ENCODE results near the gene ALMS1.
A peak's percentile ranks its signal among the peaks of the same experiment; 100 is the strongest.

Gene ALMS1

GRCh38 chr2:73414696-73415095 lies 29.1 kb downstream of the ALMS1 start:
- H2AFZ ChIP-seq (ENCODE audit: insufficient read depth, low read length, poor library complexity), result no peak overlapping the region
- H3K9ac ChIP-seq (ENCODE audit: low read length), result no peak overlapping the region
- no peak overlapping the region for H2BK120ac ChIP-seq (ENCODE audit: insufficient read depth, low read length, poor library complexity)
- peak in 1 of 2 donors; percentile 6 for DNase-seq
- H3K9me3 ChIP-seq (ENCODE audit: insufficient read depth, low read depth, low read length), result no peaks in the 10 kb centered on the region
- no peak overlapping the region for H4K8ac ChIP-seq (ENCODE audit: low read depth, low read length)
- H3K79me1 ChIP-seq (ENCODE audit: low read length), result no peaks in the 10 kb centered on the region
- H3K23ac ChIP-seq (ENCODE audit: low read length), result no peak overlapping the region
- H2BK5ac ChIP-seq (ENCODE audit: low read depth, low read length, poor library complexity), result no peak overlapping the region
- H3K4me2 ChIP-seq (ENCODE audit: low read length), result no peak overlapping the region
- no peaks in the 10 kb centered on the region for H3K27me3 ChIP-seq (ENCODE audit: insufficient read depth, low read length)
- no peak overlapping the region for H4K91ac ChIP-seq (ENCODE audit: low read depth, low read length)
- no peak overlapping the region for H2BK12ac ChIP-seq (ENCODE audit: low read length)
- no peak overlapping the region for H4K12ac ChIP-seq (ENCODE audit: low read depth, low read length)
- no peaks in the 10 kb centered on the region for H3K4me1 ChIP-seq (ENCODE audit: control insufficient read depth in 1 of 2, insufficient read depth in 2 of 2, low read length in 2 of 2)
- H3K14ac ChIP-seq (ENCODE audit: low read length), result no peak overlapping the region
- no peak overlapping the region for H2AK5ac ChIP-seq (ENCODE audit: low read length)
- H3K27ac ChIP-seq (ENCODE audit: low read depth, low read length), result no peak overlapping the region
- H3K36me3 ChIP-seq (ENCODE audit: control insufficient read depth in 1 of 2, insufficient read depth in 2 of 2, low read length in 2 of 2), result no peaks in the 10 kb centered on the region
- no peaks in the 10 kb centered on the region for H3K79me2 ChIP-seq (ENCODE audit: control insufficient read depth, insufficient read depth, low read length, poor library complexity)
- no CpG with 5 or more reads among the region's 3 CpGs for WGBS (ENCODE audit: extremely low coverage, insufficient coverage, insufficient read length)
- no peak overlapping the region for H3K4me3 ChIP-seq (ENCODE audit: low read depth, low read length)
- no peak overlapping the region for H3K18ac ChIP-seq (ENCODE audit: low read length)
- no peak overlapping the region for H3K4ac ChIP-seq (ENCODE audit: low read depth, low read length)

GRCh38 chr2:73415906-73416305 lies 30.3 kb downstream of the ALMS1 start:
- H2AFZ ChIP-seq (ENCODE audit: insufficient read depth, low read length, poor library complexity), result no peak overlapping the region
- H3K18ac ChIP-seq (ENCODE audit: low read length), result no peak overlapping the region
- no peak overlapping the region for H2AK5ac ChIP-seq (ENCODE audit: low read length)

DNA sequence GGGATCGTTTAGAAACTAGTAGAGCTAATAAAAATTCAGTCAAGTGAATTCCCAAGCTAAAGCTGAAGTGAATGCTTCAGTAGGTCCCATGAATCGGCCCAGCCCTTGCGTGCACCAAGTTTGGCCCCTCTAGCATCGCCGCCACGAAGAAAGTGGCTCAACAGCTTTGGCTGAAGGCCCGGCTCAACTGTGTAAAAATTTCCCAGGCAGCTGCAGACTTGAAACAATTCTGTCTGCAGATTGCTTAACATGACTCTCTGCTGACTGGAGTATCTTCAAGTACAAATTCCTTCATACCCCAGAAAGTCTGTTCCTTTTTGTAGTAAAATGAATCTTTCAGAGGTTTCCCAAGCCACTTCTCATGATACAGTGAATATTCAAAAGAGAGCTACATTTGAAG lies 32.7 kb downstream of the ALMS1 start:
- H4K12ac ChIP-seq (ENCODE audit: low read depth, low read length), result no peak overlapping the region
- H4K91ac ChIP-seq (ENCODE audit: low read depth, low read length), result no peak overlapping the region
- H3K79me2 ChIP-seq (ENCODE audit: control insufficient read depth, insufficient read depth, low read length, poor library complexity), result no peaks in the 10 kb centered on the region
- H3K79me1 ChIP-seq (ENCODE audit: low read length), result no peaks in the 10 kb centered on the region
- no peaks in the 10 kb centered on the region for H3K27me3 ChIP-seq (ENCODE audit: insufficient read depth, low read length)
- no peak overlapping the region for H3K4me2 ChIP-seq (ENCODE audit: low read length)
- no peak overlapping the region for H3K9ac ChIP-seq (ENCODE audit: low read length)
- WGBS (ENCODE audit: extremely low coverage, insufficient coverage, insufficient read length), result no CpG with 5 or more reads among the region's 7 CpGs
- H2AK5ac ChIP-seq (ENCODE audit: low read length), result no peak overlapping the region
- H2BK5ac ChIP-seq (ENCODE audit: low read depth, low read length, poor library complexity), result no peak overlapping the region
- no peaks in the 10 kb centered on the region for H3K9me3 ChIP-seq (ENCODE audit: insufficient read depth, low read depth, low read length)
- no peaks in the 10 kb centered on the region for H3K4me1 ChIP-seq (ENCODE audit: control insufficient read depth in 1 of 2, insufficient read depth in 2 of 2, low read length in 2 of 2)
- H4K8ac ChIP-seq (ENCODE audit: low read depth, low read length), result no peak overlapping the region
- no peak overlapping the region for H3K18ac ChIP-seq (ENCODE audit: low read length)
- H2AFZ ChIP-seq (ENCODE audit: insufficient read depth, low read length, poor library complexity), result no peak overlapping the region
- no peak overlapping the region for H3K14ac ChIP-seq (ENCODE audit: low read length)
- no peak overlapping the region for H2BK120ac ChIP-seq (ENCODE audit: insufficient read depth, low read length, poor library complexity)
- H3K27ac ChIP-seq (ENCODE audit: low read depth, low read length), result no peak overlapping the region
- no peak overlapping the region for H3K23ac ChIP-seq (ENCODE audit: low read length)
- no peaks in the 10 kb centered on the region for H3K36me3 ChIP-seq (ENCODE audit: control insufficient read depth in 1 of 2, insufficient read depth in 2 of 2, low read length in 2 of 2)
- no peak overlapping the region for H3K4me3 ChIP-seq (ENCODE audit: low read depth, low read length)
- DNase-seq, result peak in 1 of 2 donors; percentile 37
- H3K4ac ChIP-seq (ENCODE audit: low read depth, low read length), result no peak overlapping the region
- no peak overlapping the region for H2BK12ac ChIP-seq (ENCODE audit: low read length)

More at GRCh38 chr2:73415906-73416305, 30.3 kb downstream of the ALMS1 start:
- Histone ChIP-seq H3K4ac (ENCODE audit: low read depth, low read length) (no peak overlapping the region), H3K9me3 (ENCODE audit: insufficient read depth, low read depth, low read length) (no peaks in the 10 kb centered on the region), H3K27me3 (ENCODE audit: insufficient read depth, low read length) (no peaks in the 10 kb centered on the region), H3K4me3 (ENCODE audit: low read depth, low read length) (no peak overlapping the region), H4K8ac (ENCODE audit: low read depth, low read length) (no peak overlapping the region), H3K23ac (ENCODE audit: low read length) (no peak overlapping the region), H3K79me2 (ENCODE audit: control insufficient read depth, insufficient read depth, low read length, poor library complexity) (no peaks in the 10 kb centered on the region), H3K36me3 (ENCODE audit: control insufficient read depth in 1 of 2, insufficient read depth in 2 of 2, low read length in 2 of 2) (no peaks in the 10 kb centered on the region), H3K4me1 (ENCODE audit: control insufficient read depth in 1 of 2, insufficient read depth in 2 of 2, low read length in 2 of 2) (no peaks in the 10 kb centered on the region), H3K4me2 (ENCODE audit: low read length) (no peak overlapping the region), H3K14ac (ENCODE audit: low read length) (no peak overlapping the region), H3K27ac (ENCODE audit: low read depth, low read length) (no peak overlapping the region), H2BK12ac (ENCODE audit: low read length) (no peak overlapping the region), H2BK5ac (ENCODE audit: low read depth, low read length, poor library complexity) (no peak overlapping the region), H4K91ac (ENCODE audit: low read depth, low read length) (no peak overlapping the region), H2BK120ac (ENCODE audit: insufficient read depth, low read length, poor library complexity) (no peak overlapping the region), H4K12ac (ENCODE audit: low read depth, low read length) (no peak overlapping the region), H3K79me1 (ENCODE audit: low read length) (no peaks in the 10 kb centered on the region), H3K9ac (ENCODE audit: low read length) (no peak overlapping the region)
- DNase-seq, result peak in 1 of 2 donors; percentile 6
- 100% methylated on average over 1 of the region's 2 CpGs for WGBS (ENCODE audit: extremely low coverage, insufficient coverage, insufficient read length)

- H2BK12ac ChIP-seq (ENCODE audit: low read length), result no peak overlapping the region
- WGBS (ENCODE audit: extremely low coverage, insufficient coverage, insufficient read length), result no CpG with 5 or more reads among the region's 3 CpGs
- H2AK5ac ChIP-seq (ENCODE audit: low read length), result no peak overlapping the region
- H3K23ac ChIP-seq (ENCODE audit: low read length), result no peak overlapping the region
- no peaks in the 10 kb centered on the region for H3K79me2 ChIP-seq (ENCODE audit: control insufficient read depth, insufficient read depth, low read length, poor library complexity)
- H3K9ac ChIP-seq (ENCODE audit: low read length), result peak overlapping the region; percentile 47
- no peaks in the 10 kb centered on the region for H3K27me3 ChIP-seq (ENCODE audit: insufficient read depth, low read length)
- no peak overlapping the region for H3K18ac ChIP-seq (ENCODE audit: low read length)
- no peaks in the 10 kb centered on the region for H3K4me1 ChIP-seq (ENCODE audit: control insufficient read depth in 1 of 2, insufficient read depth in 2 of 2, low read length in 2 of 2)
- H2BK5ac ChIP-seq (ENCODE audit: low read depth, low read length, poor library complexity), result no peak overlapping the region
- no peak overlapping the region for H4K8ac ChIP-seq (ENCODE audit: low read depth, low read length)
- H3K79me1 ChIP-seq (ENCODE audit: low read length), result no peaks in the 10 kb centered on the region
- no peak overlapping the region for H3K4me3 ChIP-seq (ENCODE audit: low read depth, low read length)
- no peak for DNase-seq
- H4K12ac ChIP-seq (ENCODE audit: low read depth, low read length), result no peak overlapping the region
- H3K9me3 ChIP-seq (ENCODE audit: insufficient read depth, low read depth, low read length), result no peaks in the 10 kb centered on the region
- no peak overlapping the region for H4K91ac ChIP-seq (ENCODE audit: low read depth, low read length)
- no peak overlapping the region for H3K14ac ChIP-seq (ENCODE audit: low read length)
- H3K4ac ChIP-seq (ENCODE audit: low read depth, low read length), result no peak overlapping the region
- H2BK120ac ChIP-seq (ENCODE audit: insufficient read depth, low read length, poor library complexity), result no peak overlapping the region
- H3K36me3 ChIP-seq (ENCODE audit: control insufficient read depth in 1 of 2, insufficient read depth in 2 of 2, low read length in 2 of 2), result no peaks in the 10 kb centered on the region
- no peak overlapping the region for H2AFZ ChIP-seq (ENCODE audit: insufficient read depth, low read length, poor library complexity)
- H3K27ac ChIP-seq (ENCODE audit: low read depth, low read length), result no peak overlapping the region
- H3K4me2 ChIP-seq (ENCODE audit: low read length), result no peak overlapping the region
These were observed 38.3 kb downstream of the ALMS1 start for GRCh38 chr2:73423913-73424312.

Measured in trophoblast cell (in vitro differentiated cells and primary cell).